Ishikawa (cell line): ENCODE data around the gene CCDC50.

ENCODE experiments used
- EP300 ChIP-seq: IDR thresholded peaks from 2 replicates; pipeline ENCODE4 v1.6.1; 2012; ENCODE audit warnings: borderline replicate concordance
- MAX ChIP-seq: IDR thresholded peaks from 2 replicates; pipeline ENCODE4 v1.6.1; 2012
- RAD21 ChIP-seq: IDR thresholded peaks from 2 replicates; pipeline ENCODE4 v1.6.1; 2012; ENCODE audit warnings: low read depth
- TAF1 ChIP-seq: IDR thresholded peaks from 2 replicates; pipeline ENCODE4 v1.6.1; 2012; ENCODE audit warnings: low read depth, mild to moderate bottlenecking
- TCF12 ChIP-seq: IDR thresholded peaks from 2 replicates; pipeline ENCODE4 v1.6.1; 2012; ENCODE audit warnings: low read depth
- YY1 ChIP-seq: IDR thresholded peaks from 2 replicates; pipeline ENCODE4 v1.6.1; 2012; ENCODE audit warnings: low read depth
- ZBTB7A ChIP-seq: IDR thresholded peaks from 2 replicates; pipeline ENCODE4 v1.6.1; 2012; ENCODE audit warnings: low read depth

GRCh38 chr3:191398607-191399006 is 69.4 kb downstream of the CCDC50 start:
- TF ChIP-seq ZBTB7A, result no peak
- TF ChIP-seq TAF1, result no peak
- TF ChIP-seq RAD21, result no peak
- no peak for TF ChIP-seq YY1
- no peak for TF ChIP-seq EP300
- TF ChIP-seq MAX, result no peak
- TF ChIP-seq TCF12, result no peak
